H1 (cell line): ENCODE measurements around the gene CST7. TPM values are rescaled to one million over a fixed set of nuclear protein-coding genes. Genes with fewer than 3 reads are reported as not detected.

ENCODE experiments used
- SP2 ChIP-seq: IDR thresholded peaks from 2 replicates; pipeline ENCODE4 v1.6.1; 2012; ENCODE audit warnings: mild to moderate bottlenecking, low read length, inconsistent platforms
- SUZ12 ChIP-seq: fragments of 200-600 bp; sonication (generic); IDR thresholded peaks from 2 replicates; pipeline ENCODE4 v1.6.1; 2012; ENCODE audit warnings: mild to moderate bottlenecking, inconsistent platforms, low read length, moderate library complexity, mixed read lengths
- polyA plus RNA-seq, 7 experiments: library from polyadenylated mRNA; depleted of rRNA in 3 of 7; stranded (reverse) in 5 of 7; unstranded in 2 of 7; fragments of >200 nt in 5 of 7; fragments of 200-250 nt in 2 of 7; gene quantifications; 1 replicate in 5 of 7; 2 replicates in 1 of 7; 4 replicates in 1 of 7; pipeline versions ENCODE4 v1.2.1 to v1.2.3, GENCODE V29; 2011 to 2013; ENCODE audit warnings: missing spikeins in 2 of 7, mixed read lengths in 2 of 7
- total RNA-seq: library from RNA; stranded (reverse); fragmentation: NEBNext Ultra II Directional; extraction: Animal tissue kit (Norgen Biotek cat#: 25700); gene quantifications from 2 replicates; pipeline ENCODE4 v1.2.1, GENCODE V29; 2021

The CST7 gene
- total and polyA plus RNA-seq, 2 of the 8 experiments (the other 6 are each of a cell fraction or from before 2014, with no cell fraction given): not detected

DNA sequence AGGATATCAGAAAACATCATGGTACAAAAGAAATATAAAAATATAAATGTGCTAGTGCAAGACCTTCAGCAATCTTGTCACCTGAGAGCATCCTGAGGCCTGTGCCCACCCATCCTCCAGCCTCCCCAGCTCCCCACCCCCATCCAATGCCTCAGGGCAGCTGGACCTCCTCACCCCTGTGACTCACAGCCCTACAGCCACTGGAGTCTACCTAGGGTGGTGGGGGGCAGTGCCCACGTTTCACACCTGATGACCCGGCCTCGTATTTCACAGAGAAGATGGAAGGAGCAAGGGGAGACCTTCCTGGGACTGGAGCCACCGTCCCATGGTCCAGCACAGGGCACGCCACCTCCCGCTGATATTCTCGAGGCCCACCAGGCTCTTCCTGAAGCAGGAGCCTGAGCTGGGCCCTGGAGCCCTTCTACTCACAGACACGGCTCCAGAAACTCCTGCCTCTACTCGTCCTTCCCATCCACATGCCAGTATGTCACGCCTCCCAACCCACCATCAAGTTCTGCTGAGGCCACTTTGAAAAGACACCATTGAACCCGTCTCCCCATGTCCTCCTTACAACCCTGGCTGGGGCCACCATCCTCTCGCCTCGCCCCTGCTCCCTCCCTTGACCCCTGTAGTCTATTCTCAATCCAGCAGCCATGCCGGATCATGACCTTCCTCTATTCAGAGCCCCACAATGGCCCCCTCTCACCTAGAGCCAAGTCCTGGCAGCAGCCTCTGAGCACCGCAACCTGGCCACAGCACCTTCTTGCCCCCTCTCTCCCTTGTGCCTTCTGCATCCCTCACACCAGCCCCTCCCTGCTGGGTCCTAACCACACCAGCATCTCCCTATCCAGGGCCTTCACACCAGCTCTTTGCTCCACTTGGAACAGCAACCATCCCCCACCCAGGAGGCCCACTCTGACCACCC lies 30.2 kb downstream of the CST7 start (continued):
- TF ChIP-seq SP2 (no peak), SUZ12 (no peak)
